KBM-7 (cell line): ENCODE measurements around the gene TTC9.

Experiments used
- DNase-seq: peaks from one replicate; pipeline ENCODE4 v3.0.0-alpha.2; 2015
- in situ Hi-C: fragments of 300-500 bp; cut with MboI; formaldehyde crosslinking; loops from 2 replicates; pipeline ENCODE4 v1.14.3; 2020; ENCODE audit warnings: low sequenced_read_pairs, low pct_unique_long_range_greater_than_20kb, mixed read lengths

TTC9 gene

GRCh38 chr14:70707138-70708038 is 65.7 kb downstream of the TTC9 start:
- DNase-seq = peak; percentile 53
- in situ Hi-C loops = no loop called here

GRCh38 chr14:70708717-70709570 is 67.2 kb downstream of the TTC9 start:
- no peak for DNase-seq
- in situ Hi-C loops = no loop called here

GRCh38 chr14:70709726-70710382 is 68.1 kb downstream of the TTC9 start:
- DNase-seq = no peak
- in situ Hi-C loops = no loop called here

GRCh38 chr14:70711451-70711850 is 69.7 kb downstream of the TTC9 start:
- DNase-seq = no peak
- in situ Hi-C loops = no loop called here

GRCh38 chr14:70713096-70713495 is 71.4 kb downstream of the TTC9 start:
- in situ Hi-C loops = no loop called here
- DNase-seq = no peak

GRCh38 chr14:70713511-70713916 is 71.8 kb downstream of the TTC9 start:
- no peak for DNase-seq
- in situ Hi-C loops = no loop called here

GRCh38 chr14:70714055-70714550 is 72.4 kb downstream of the TTC9 start:
- in situ Hi-C loops = no loop called here
- peak; percentile 89 for DNase-seq

GRCh38 chr14:70716483-70716882 is 74.8 kb downstream of the TTC9 start:
- no peak for DNase-seq
- in situ Hi-C loops = no loop called here

- no peak for DNase-seq
- in situ Hi-C loops = no loop called here
Observed at GRCh38 chr14:70716958-70717357, 75.2 kb downstream of the TTC9 start.

GRCh38 chr14:70718383-70719118 is 76.8 kb downstream of the TTC9 start:
- no peak for DNase-seq
- in situ Hi-C loops = no loop called here

- in situ Hi-C loops = no loop called here
- DNase-seq = no peak
Observed at GRCh38 chr14:70721542-70721941, 79.8 kb downstream of the TTC9 start.

- in situ Hi-C loops = no loop called here
- DNase-seq = no peak
Observed at GRCh38 chr14:70722418-70722817, 80.7 kb downstream of the TTC9 start.

GRCh38 chr14:70723276-70723675 is 81.6 kb downstream of the TTC9 start:
- no peak for DNase-seq
- in situ Hi-C loops = no loop called here

GRCh38 chr14:70724110-70724509 is 82.4 kb downstream of the TTC9 start:
- in situ Hi-C loops = no loop called here
- DNase-seq = no peak

- in situ Hi-C loops = no loop called here
- no peak for DNase-seq
Observed at GRCh38 chr14:70724944-70725343, 83.2 kb downstream of the TTC9 start.
